Measurements from ENCODE around the gene DNASE1L2. TPM values are rescaled to one million over a fixed set of nuclear protein-coding genes. Genes with fewer than 3 reads are reported as not detected.

Gene DNASE1L2
- total and polyA plus RNA-seq, 2 donors (not counting 3 experiments of a cell fraction or from before 2014, with no cell fraction given), result 0.57 to 1.2 TPM

DNA sequence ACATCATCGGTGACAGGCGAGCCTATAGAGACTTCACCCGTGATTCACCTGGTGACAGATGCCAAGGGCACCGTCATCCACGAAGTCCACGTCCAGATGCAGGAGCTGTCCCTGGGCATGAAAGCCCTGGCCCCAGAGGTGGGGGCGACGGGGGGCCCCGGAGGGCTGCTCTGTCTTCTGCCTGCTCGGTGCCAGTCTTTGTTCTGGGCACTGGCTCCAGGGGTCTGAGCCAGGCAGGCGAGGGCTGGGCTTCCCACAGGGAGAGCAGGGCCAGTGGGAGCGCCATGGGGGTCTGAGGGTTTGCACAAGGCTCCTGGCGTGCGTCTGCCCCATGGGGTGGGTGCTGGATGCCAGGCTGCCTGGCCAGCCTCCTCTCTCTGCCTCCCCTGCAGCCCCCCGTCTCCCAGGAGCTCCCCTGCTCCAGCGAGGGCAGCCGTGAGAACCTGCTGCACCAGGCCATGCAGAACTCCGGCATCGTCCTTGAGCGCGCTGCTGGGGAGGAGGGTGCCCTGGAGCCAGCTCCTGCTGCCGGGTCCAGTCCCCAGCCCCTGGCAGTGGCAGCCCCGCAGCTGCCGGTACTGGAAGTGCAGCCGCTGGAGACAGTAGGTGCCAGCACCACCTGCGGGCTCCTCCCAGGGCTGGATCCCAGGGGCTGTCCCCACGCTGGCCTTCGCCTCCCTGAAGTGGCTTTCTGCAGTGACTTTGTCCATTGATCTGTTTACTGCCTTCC is 3.0 kb upstream of the DNASE1L2 start:
- peaks cover 9 to 48% of the 10 kb centered on the region in 2 experiments for H3K36me3 ChIP-seq (ENCODE audit: control insufficient read depth in 2 of 2, extremely low read depth in 1 of 2, insufficient read depth in 2 of 2, low read length in 2 of 2)
- no peak overlapping the region for H2AFZ ChIP-seq (ENCODE audit: low read depth, low read length)
- H3K4me3 ChIP-seq (replicated peaks in 1 of 3; ENCODE audit: insufficient read depth in 1 of 3, low read depth in 1 of 3, low read length in 3 of 3), result no peak overlapping the region
- intact Hi-C loops (cut with micrococcal nuclease) (no loop called here), dilution Hi-C loops (cut with MboI; ENCODE audit: extremely low pct_ligation_motif_present, low sequenced_read_pairs) (no loop called here)
- H3K4me1 ChIP-seq (ENCODE audit: control insufficient read depth, extremely low read depth, insufficient read depth, low read length), result peaks cover 10% of the 10 kb centered on the region
- no peaks in the 10 kb centered on the region for H4K20me1 ChIP-seq (replicated peaks; ENCODE audit: control insufficient read depth, extremely low read depth, insufficient read depth, low read length)
- no peak overlapping the region for H3K27ac ChIP-seq (ENCODE audit: insufficient read depth, low read depth, low read length)
- TF ChIP-seq, protein P1, sequence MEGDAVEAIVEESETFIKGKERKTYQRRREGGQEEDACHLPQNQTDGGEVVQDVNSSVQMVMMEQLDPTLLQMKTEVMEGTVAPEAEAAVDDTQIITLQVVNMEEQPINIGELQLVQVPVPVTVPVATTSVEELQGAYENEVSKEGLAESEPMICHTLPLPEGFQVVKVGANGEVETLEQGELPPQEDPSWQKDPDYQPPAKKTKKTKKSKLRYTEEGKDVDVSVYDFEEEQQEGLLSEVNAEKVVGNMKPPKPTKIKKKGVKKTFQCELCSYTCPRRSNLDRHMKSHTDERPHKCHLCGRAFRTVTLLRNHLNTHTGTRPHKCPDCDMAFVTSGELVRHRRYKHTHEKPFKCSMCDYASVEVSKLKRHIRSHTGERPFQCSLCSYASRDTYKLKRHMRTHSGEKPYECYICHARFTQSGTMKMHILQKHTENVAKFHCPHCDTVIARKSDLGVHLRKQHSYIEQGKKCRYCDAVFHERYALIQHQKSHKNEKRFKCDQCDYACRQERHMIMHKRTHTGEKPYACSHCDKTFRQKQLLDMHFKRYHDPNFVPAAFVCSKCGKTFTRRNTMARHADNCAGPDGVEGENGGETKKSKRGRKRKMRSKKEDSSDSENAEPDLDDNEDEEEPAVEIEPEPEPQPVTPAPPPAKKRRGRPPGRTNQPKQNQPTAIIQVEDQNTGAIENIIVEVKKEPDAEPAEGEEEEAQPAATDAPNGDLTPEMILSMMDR (IDR thresholded peaks at IDR 0.05; ENCODE audit: extremely low read depth in 1 of 2, insufficient read depth in 1 of 2, low read depth in 1 of 2, low read length in 2 of 2), result no peak
- TF ChIP-seq MYC (IDR thresholded peaks at IDR 0.05; ENCODE audit: low read depth, low read length) (no peak), EZH2 (IDR thresholded peaks at IDR 0.05; ENCODE audit: borderline replicate concordance, low read depth, low read length, severe bottlenecking) (no peak), GATA2 (IDR thresholded peaks at IDR 0.05; ENCODE audit: insufficient read depth, insufficient read length, low read depth, low read length) (no peak), JUN (IDR thresholded peaks at IDR 0.05; ENCODE audit: borderline replicate concordance, insufficient read depth, insufficient read length, low read depth) (no peak), POLR2A (IDR thresholded peaks at IDR 0.05; ENCODE audit: low read depth, low read length) (no peak), FOS (IDR thresholded peaks at IDR 0.05; ENCODE audit: borderline replicate concordance, insufficient read depth, low read length) (no peak)
- POLR2A ChIA-PET, result no interaction called here
- DNase-seq (ENCODE audit: low read depth, low spot score) (no peak), FAIRE-seq (no peak)
- no peak overlapping the region for H3K9ac ChIP-seq (replicated peaks; ENCODE audit: extremely low read depth, insufficient read depth, low read length)
- no peak overlapping the region for H3K4me2 ChIP-seq (ENCODE audit: insufficient read depth, low read length)
- H3K9me3 ChIP-seq (replicated peaks; ENCODE audit: control insufficient read depth, insufficient read depth, low read length), result no peaks in the 10 kb centered on the region
- H3K27me3 ChIP-seq (ENCODE audit: control insufficient read depth in 2 of 2, insufficient read depth in 2 of 2, low read length in 2 of 2), result peaks cover 5 to 18% of the 10 kb centered on the region in 2 experiments
- H3K9me1 ChIP-seq (replicated peaks; ENCODE audit: control insufficient read depth, extremely low read depth, insufficient read depth, low read length), result no peaks in the 10 kb centered on the region
- H3K79me2 ChIP-seq (ENCODE audit: control insufficient read depth, insufficient read depth, low read length), result no peaks in the 10 kb centered on the region
- BruUV-seq (replicated peaks), result no TSS peak
- CTCF ChIA-PET, result no interaction called here
